Erythroblast (primary cell): ENCODE data around the gene ITSN1.

Experiments
- GATA1 ChIP-seq: IDR thresholded peaks from 2 replicates; pipeline ENCODE4 v1.6.1; 2011; ENCODE audit warnings: low read depth, mild to moderate bottlenecking, control low read depth, low read length, moderate library complexity
- POLR2A ChIP-seq: IDR thresholded peaks from 2 replicates; pipeline ENCODE4 v1.6.1; 2011; ENCODE audit warnings: mild to moderate bottlenecking, low read length

- TF ChIP-seq POLR2A (no peak), GATA1 (no peak)
Measured at GRCh38 chr21:33789697-33790096, 147.4 kb downstream of the ITSN1 start.
